ENCODE data around the gene DEPDC1B.

DEPDC1B gene

GRCh38 chr5:60672693-60673264, 27.2 kb downstream of the DEPDC1B start:
- H3K9me3 ChIP-seq (ENCODE audit: low read length) = no peaks in the 10 kb centered on the region
- no peaks in the 10 kb centered on the region for H3K36me3 ChIP-seq (ENCODE audit: insufficient read depth, low read length)
- no peaks in the 10 kb centered on the region for H3K27me3 ChIP-seq (ENCODE audit: control insufficient read depth in 1 of 2, insufficient read depth in 2 of 2, low read length in 2 of 2)
- H3K27ac ChIP-seq (ENCODE audit: low read depth, low read length) = no peak overlapping the region
- H3K4me3 ChIP-seq (ENCODE audit: low read depth in 1 of 2, low read length in 2 of 2) = no peak overlapping the region
- no peaks in the 10 kb centered on the region for H3K4me1 ChIP-seq (ENCODE audit: insufficient read depth, low read length)
- H3K9ac ChIP-seq (ENCODE audit: low read length) = no peak overlapping the region

GRCh38 chr5:60671899-60672692, 27.9 kb downstream of the DEPDC1B start:
- no peak overlapping the region for H3K9ac ChIP-seq (ENCODE audit: low read length)
- H3K27ac ChIP-seq (ENCODE audit: low read depth, low read length) = no peak overlapping the region
- no peak overlapping the region for H3K4me3 ChIP-seq (ENCODE audit: low read depth in 1 of 2, low read length in 2 of 2)
- H3K27me3 ChIP-seq (ENCODE audit: control insufficient read depth in 1 of 2, insufficient read depth in 2 of 2, low read length in 2 of 2) = no peaks in the 10 kb centered on the region
- no peaks in the 10 kb centered on the region for H3K9me3 ChIP-seq (ENCODE audit: low read length)
- H3K36me3 ChIP-seq (ENCODE audit: insufficient read depth, low read length) = no peaks in the 10 kb centered on the region
- H3K4me1 ChIP-seq (ENCODE audit: insufficient read depth, low read length) = no peaks in the 10 kb centered on the region

- Histone ChIP-seq H3K9me3 (ENCODE audit: low read length) (no peaks in the 10 kb centered on the region), H3K4me1 (ENCODE audit: insufficient read depth, low read length) (no peaks in the 10 kb centered on the region), H3K27ac (ENCODE audit: low read depth, low read length) (no peak overlapping the region)
Measured at GRCh38 chr5:60670749-60671148, 29.2 kb downstream of the DEPDC1B start.

GRCh38 chr5:60668686-60669304, 31.2 kb downstream of the DEPDC1B start:
- H3K4me1 ChIP-seq (ENCODE audit: insufficient read depth, low read length) = no peaks in the 10 kb centered on the region
- H3K36me3 ChIP-seq (ENCODE audit: insufficient read depth, low read length) = no peaks in the 10 kb centered on the region
- H3K4me3 ChIP-seq (ENCODE audit: low read depth in 1 of 2, low read length in 2 of 2) = no peak overlapping the region
- no peaks in the 10 kb centered on the region for H3K27me3 ChIP-seq (ENCODE audit: control insufficient read depth in 1 of 2, insufficient read depth in 2 of 2, low read length in 2 of 2)
- no peak overlapping the region for H3K27ac ChIP-seq (ENCODE audit: low read depth, low read length)
- H3K9me3 ChIP-seq (ENCODE audit: low read length) = no peaks in the 10 kb centered on the region
- no peak overlapping the region for H3K9ac ChIP-seq (ENCODE audit: low read length)

More at GRCh38 chr5:60670749-60671148, 29.2 kb downstream of the DEPDC1B start:
- Histone ChIP-seq H3K4me3 (ENCODE audit: low read depth in 1 of 2, low read length in 2 of 2) (no peak overlapping the region), H3K36me3 (ENCODE audit: insufficient read depth, low read length) (no peaks in the 10 kb centered on the region), H3K27me3 (ENCODE audit: control insufficient read depth in 1 of 2, insufficient read depth in 2 of 2, low read length in 2 of 2) (no peaks in the 10 kb centered on the region), H3K9ac (ENCODE audit: low read length) (no peak overlapping the region)

GRCh38 chr5:60651872-60652620, 47.9 kb downstream of the DEPDC1B start:
- Histone ChIP-seq H3K4me3 (ENCODE audit: low read depth in 1 of 2, low read length in 2 of 2) (no peak overlapping the region), H3K27ac (ENCODE audit: low read depth, low read length) (no peak overlapping the region), H3K4me1 (ENCODE audit: insufficient read depth, low read length) (no peaks in the 10 kb centered on the region), H3K9me3 (ENCODE audit: low read length) (no peaks in the 10 kb centered on the region), H3K36me3 (ENCODE audit: insufficient read depth, low read length) (no peaks in the 10 kb centered on the region), H3K27me3 (ENCODE audit: control insufficient read depth in 1 of 2, insufficient read depth in 2 of 2, low read length in 2 of 2) (no peaks in the 10 kb centered on the region), H3K9ac (ENCODE audit: low read length) (no peak overlapping the region)

GRCh38 chr5:60649288-60649917, 50.6 kb downstream of the DEPDC1B start:
- no peaks in the 10 kb centered on the region for H3K36me3 ChIP-seq (ENCODE audit: insufficient read depth, low read length)
- no peaks in the 10 kb centered on the region for H3K4me1 ChIP-seq (ENCODE audit: insufficient read depth, low read length)
- H3K27me3 ChIP-seq (ENCODE audit: control insufficient read depth in 1 of 2, insufficient read depth in 2 of 2, low read length in 2 of 2) = no peaks in the 10 kb centered on the region
- H3K9ac ChIP-seq (ENCODE audit: low read length) = no peak overlapping the region
- no peak overlapping the region for H3K27ac ChIP-seq (ENCODE audit: low read depth, low read length)
- no peaks in the 10 kb centered on the region for H3K9me3 ChIP-seq (ENCODE audit: low read length)
- no peak overlapping the region for H3K4me3 ChIP-seq (ENCODE audit: low read depth in 1 of 2, low read length in 2 of 2)

- Histone ChIP-seq H3K9ac (ENCODE audit: low read length) (no peak overlapping the region), H3K4me1 (ENCODE audit: insufficient read depth, low read length) (no peaks in the 10 kb centered on the region), H3K27ac (ENCODE audit: low read depth, low read length) (no peak overlapping the region), H3K27me3 (ENCODE audit: control insufficient read depth in 1 of 2, insufficient read depth in 2 of 2, low read length in 2 of 2) (no peaks in the 10 kb centered on the region), H3K4me3 (ENCODE audit: low read depth in 1 of 2, low read length in 2 of 2) (no peak overlapping the region), H3K36me3 (ENCODE audit: insufficient read depth, low read length) (no peaks in the 10 kb centered on the region), H3K9me3 (ENCODE audit: low read length) (no peaks in the 10 kb centered on the region)
Measured at GRCh38 chr5:60648175-60648574, 51.8 kb downstream of the DEPDC1B start.

- H3K36me3 ChIP-seq (ENCODE audit: insufficient read depth, low read length) = no peaks in the 10 kb centered on the region
- no peaks in the 10 kb centered on the region for H3K4me1 ChIP-seq (ENCODE audit: insufficient read depth, low read length)
- no peak overlapping the region for H3K9ac ChIP-seq (ENCODE audit: low read length)
- no peak overlapping the region for H3K4me3 ChIP-seq (ENCODE audit: low read depth in 1 of 2, low read length in 2 of 2)
- no peaks in the 10 kb centered on the region for H3K9me3 ChIP-seq (ENCODE audit: low read length)
- H3K27ac ChIP-seq (ENCODE audit: low read depth, low read length) = no peak overlapping the region
- H3K27me3 ChIP-seq (ENCODE audit: control insufficient read depth in 1 of 2, insufficient read depth in 2 of 2, low read length in 2 of 2) = no peaks in the 10 kb centered on the region
Measured at GRCh38 chr5:60640901-60641300, 59.1 kb downstream of the DEPDC1B start.

GRCh38 chr5:60639544-60639943, 60.4 kb downstream of the DEPDC1B start:
- H3K9ac ChIP-seq (ENCODE audit: low read length) = no peak overlapping the region
- no peaks in the 10 kb centered on the region for H3K36me3 ChIP-seq (ENCODE audit: insufficient read depth, low read length)
- H3K27me3 ChIP-seq (ENCODE audit: control insufficient read depth in 1 of 2, insufficient read depth in 2 of 2, low read length in 2 of 2) = no peaks in the 10 kb centered on the region
- no peaks in the 10 kb centered on the region for H3K9me3 ChIP-seq (ENCODE audit: low read length)
- H3K4me3 ChIP-seq (ENCODE audit: low read depth in 1 of 2, low read length in 2 of 2) = no peak overlapping the region
- no peak overlapping the region for H3K27ac ChIP-seq (ENCODE audit: low read depth, low read length)
- H3K4me1 ChIP-seq (ENCODE audit: insufficient read depth, low read length) = no peaks in the 10 kb centered on the region

- no peaks in the 10 kb centered on the region for H3K36me3 ChIP-seq (ENCODE audit: insufficient read depth, low read length)
- no peak overlapping the region for H3K4me3 ChIP-seq (ENCODE audit: low read depth in 1 of 2, low read length in 2 of 2)
- H3K4me1 ChIP-seq (ENCODE audit: insufficient read depth, low read length) = no peaks in the 10 kb centered on the region
- no peaks in the 10 kb centered on the region for H3K27me3 ChIP-seq (ENCODE audit: control insufficient read depth in 1 of 2, insufficient read depth in 2 of 2, low read length in 2 of 2)
- no peak overlapping the region for H3K27ac ChIP-seq (ENCODE audit: low read depth, low read length)
- H3K9me3 ChIP-seq (ENCODE audit: low read length) = no peaks in the 10 kb centered on the region
- no peak overlapping the region for H3K9ac ChIP-seq (ENCODE audit: low read length)
Measured at GRCh38 chr5:60638300-60638699, 61.7 kb downstream of the DEPDC1B start.

GRCh38 chr5:60636644-60637043, 63.3 kb downstream of the DEPDC1B start:
- Histone ChIP-seq H3K4me3 (ENCODE audit: low read depth in 1 of 2, low read length in 2 of 2) (no peak overlapping the region), H3K27me3 (ENCODE audit: control insufficient read depth in 1 of 2, insufficient read depth in 2 of 2, low read length in 2 of 2) (no peaks in the 10 kb centered on the region), H3K36me3 (ENCODE audit: insufficient read depth, low read length) (no peaks in the 10 kb centered on the region), H3K9me3 (ENCODE audit: low read length) (no peaks in the 10 kb centered on the region), H3K4me1 (ENCODE audit: insufficient read depth, low read length) (no peaks in the 10 kb centered on the region), H3K9ac (ENCODE audit: low read length) (no peak overlapping the region), H3K27ac (ENCODE audit: low read depth, low read length) (no peak overlapping the region)
